Measurements from ENCODE around the gene ROS1. TPM values are rescaled to one million over a fixed set of nuclear protein-coding genes. Genes with fewer than 3 reads are reported as not detected.

Gene ROS1
- total RNA-seq, 1 experiment from 2014 or later = not detected

DNA sequence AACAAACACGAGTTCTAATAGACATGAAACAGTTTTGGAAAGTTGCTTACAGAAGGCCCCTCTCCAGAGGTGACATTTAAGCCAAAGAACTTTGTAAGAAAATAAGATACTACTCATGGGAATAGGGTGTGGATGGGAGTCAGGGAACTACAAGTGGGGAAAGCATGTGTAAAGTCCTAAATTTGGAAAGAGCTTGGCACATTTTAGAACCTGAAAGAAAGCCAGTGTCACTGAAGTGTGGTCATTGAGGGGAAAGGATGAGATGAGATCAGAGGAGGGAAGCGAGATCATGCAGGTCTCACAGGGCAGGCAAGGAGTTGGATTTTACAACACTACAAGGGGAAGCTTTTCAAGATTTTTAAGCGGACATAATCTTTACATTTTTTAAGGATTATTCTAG lies 122.4 kb downstream of the ROS1 start:
- no peak overlapping the region for H3T11ph ChIP-seq (ENCODE audit: low read length)
- H3K4me2 ChIP-seq (ENCODE audit: insufficient read depth, insufficient read length, low read length) = no peak overlapping the region
- H3K27me3 Mint-ChIP-seq (ENCODE audit: low read depth) = no peaks in the 10 kb centered on the region; the same call in none of the 2 replicates
- WGBS (ENCODE audit: extremely low coverage, insufficient read length, low lambda C conversion rate) = no CpG with 5 or more reads among the region's 3 CpGs
- H3K9me3 Mint-ChIP-seq = no peaks in the 10 kb centered on the region
- no peak overlapping the region for H4K91ac ChIP-seq (ENCODE audit: insufficient read length, low read depth, low read length)
- no peak overlapping the region for H3K14ac ChIP-seq (ENCODE audit: insufficient read depth, low read length)
- no peak overlapping the region for H2BK15ac ChIP-seq (ENCODE audit: low read depth, low read length)
- no peaks in the 10 kb centered on the region for H3K27me3 ChIP-seq (ENCODE audit: insufficient read depth, low read length)
- no peaks in the 10 kb centered on the region for H3K36me3 Mint-ChIP-seq (ENCODE audit: insufficient read depth in 1 of 3, low read depth in 3 of 3)
- no peak overlapping the region for H4K5ac ChIP-seq (ENCODE audit: insufficient read length, low read depth, low read length)
- H3K27ac ChIP-seq (ENCODE audit: insufficient read length, low read depth, low read length) = no peak overlapping the region
- no peaks in the 10 kb centered on the region for H3K4me1 ChIP-seq (ENCODE audit: insufficient read depth, low read length)
- no peak overlapping the region for H3K18ac ChIP-seq (ENCODE audit: insufficient read length, low read depth, low read length)
- no peak overlapping the region for H4K8ac ChIP-seq (replicated peaks; ENCODE audit: insufficient read length, low read depth, low read length)
- no peak overlapping the region for H3K9ac ChIP-seq (ENCODE audit: extremely low read depth, insufficient read length, low read length)
- no peak overlapping the region for H2BK120ac ChIP-seq (ENCODE audit: low read depth, low read length, poor library complexity, severe bottlenecking)
- H3K23ac ChIP-seq (ENCODE audit: insufficient read length, low read depth, low read length) = no peak overlapping the region
- DNase-seq = no peak
- no peaks in the 10 kb centered on the region for H3K4me1 Mint-ChIP-seq
- H3K4ac ChIP-seq (ENCODE audit: low read depth, low read length) = no peak overlapping the region
- H3K79me2 ChIP-seq (ENCODE audit: insufficient read depth, low read length) = no peaks in the 10 kb centered on the region
- H3K56ac ChIP-seq (ENCODE audit: insufficient read length, low read depth, low read length) = no peak overlapping the region
- TF ChIP-seq, protein P1, sequence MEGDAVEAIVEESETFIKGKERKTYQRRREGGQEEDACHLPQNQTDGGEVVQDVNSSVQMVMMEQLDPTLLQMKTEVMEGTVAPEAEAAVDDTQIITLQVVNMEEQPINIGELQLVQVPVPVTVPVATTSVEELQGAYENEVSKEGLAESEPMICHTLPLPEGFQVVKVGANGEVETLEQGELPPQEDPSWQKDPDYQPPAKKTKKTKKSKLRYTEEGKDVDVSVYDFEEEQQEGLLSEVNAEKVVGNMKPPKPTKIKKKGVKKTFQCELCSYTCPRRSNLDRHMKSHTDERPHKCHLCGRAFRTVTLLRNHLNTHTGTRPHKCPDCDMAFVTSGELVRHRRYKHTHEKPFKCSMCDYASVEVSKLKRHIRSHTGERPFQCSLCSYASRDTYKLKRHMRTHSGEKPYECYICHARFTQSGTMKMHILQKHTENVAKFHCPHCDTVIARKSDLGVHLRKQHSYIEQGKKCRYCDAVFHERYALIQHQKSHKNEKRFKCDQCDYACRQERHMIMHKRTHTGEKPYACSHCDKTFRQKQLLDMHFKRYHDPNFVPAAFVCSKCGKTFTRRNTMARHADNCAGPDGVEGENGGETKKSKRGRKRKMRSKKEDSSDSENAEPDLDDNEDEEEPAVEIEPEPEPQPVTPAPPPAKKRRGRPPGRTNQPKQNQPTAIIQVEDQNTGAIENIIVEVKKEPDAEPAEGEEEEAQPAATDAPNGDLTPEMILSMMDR (conservative IDR thresholded peaks at IDR 0.05) = no peak
- H2AFZ ChIP-seq (ENCODE audit: low read length) = no peak overlapping the region
- H2BK12ac ChIP-seq (ENCODE audit: insufficient read length, low read depth, low read length) = no peak overlapping the region
- no peaks in the 10 kb centered on the region for H3K9me3 ChIP-seq (ENCODE audit: control insufficient read depth, low read depth, low read length)
- H2AK5ac ChIP-seq (ENCODE audit: insufficient read length, low read length) = no peak overlapping the region
- H3K79me1 ChIP-seq (ENCODE audit: insufficient read depth, low read depth, low read length, poor library complexity, severe bottlenecking) = no peaks in the 10 kb centered on the region
- H3K27ac Mint-ChIP-seq = no peak overlapping the region
- H2BK20ac ChIP-seq (ENCODE audit: low read depth, low read length, poor library complexity, severe bottlenecking) = no peak overlapping the region
- H3K23me2 ChIP-seq (ENCODE audit: insufficient read length, low read depth, low read length, poor library complexity, severe bottlenecking) = no peaks in the 10 kb centered on the region
- H4K20me1 ChIP-seq (ENCODE audit: control insufficient read depth, insufficient read depth, insufficient read length) = no peaks in the 10 kb centered on the region
- H3K4me3 Mint-ChIP-seq = no peak overlapping the region
- no peak overlapping the region for H2BK5ac ChIP-seq (ENCODE audit: insufficient read length, low read length)
